NCI-H1048 (cell line): Measurements from ENCODE around the gene RMND5B.
A peak's percentile ranks its signal among the peaks of the same experiment; 100 is the strongest.
"Not testable (repeated sequence)": the region's sequence is repeated elsewhere in the genome, so short reads cannot be mapped to it uniquely, and the experiment has no call there.

ENCODE experiments used
- DNase-seq: peaks from one replicate; lab custom pipeline; 2025; lab: John Stamatoyannopoulos, UW

Gene RMND5B

GRCh38 chr5:178114325-178115135 is 16.3 kb upstream of the RMND5B start:
- DNase-seq, result no peak

GRCh38 chr5:178115136-178115813 is 15.5 kb upstream of the RMND5B start:
- no peak for DNase-seq

GRCh38 chr5:178115814-178116142 is 15.0 kb upstream of the RMND5B start:
- no peak for DNase-seq

GRCh38 chr5:178116143-178116885 is 14.5 kb upstream of the RMND5B start:
- no peak for DNase-seq

- no peak for DNase-seq
Observed at GRCh38 chr5:178117923-178118701, 12.7 kb upstream of the RMND5B start.

DNA sequence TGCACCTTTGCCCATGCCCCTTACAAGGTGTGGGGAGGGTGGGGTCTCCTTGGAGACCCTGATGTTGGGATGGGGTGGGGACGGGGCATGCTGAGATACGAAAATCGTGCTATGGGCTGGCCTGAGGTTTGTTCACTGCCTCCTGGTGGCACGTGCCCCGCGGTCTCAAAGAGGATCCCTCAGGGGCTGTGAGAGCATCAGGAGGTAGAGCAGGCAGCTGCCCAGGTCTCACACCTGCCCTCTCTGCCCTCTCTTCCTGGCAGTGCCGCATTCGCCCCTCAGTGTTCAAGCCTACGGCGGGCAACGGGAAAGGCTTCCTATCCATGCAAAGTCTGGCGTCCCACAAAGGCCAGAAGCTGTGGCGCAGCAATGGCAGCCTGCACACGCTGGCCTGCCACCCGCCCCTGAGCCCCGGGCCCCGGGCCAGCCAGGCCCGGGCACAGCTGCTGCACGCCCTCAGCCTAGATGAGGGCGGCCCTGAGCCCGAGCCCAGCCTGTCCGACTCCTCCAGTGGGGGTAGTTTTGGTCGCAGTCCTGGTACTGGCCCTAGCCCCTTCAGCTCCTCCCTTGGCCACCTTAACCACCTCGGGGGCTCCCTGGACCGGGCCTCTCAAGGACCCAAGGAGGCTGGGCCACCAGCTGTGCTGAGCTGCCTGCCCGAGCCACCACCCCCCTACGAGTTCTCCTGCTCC is 10.8 kb upstream of the RMND5B start:
- no peak for DNase-seq

DNA sequence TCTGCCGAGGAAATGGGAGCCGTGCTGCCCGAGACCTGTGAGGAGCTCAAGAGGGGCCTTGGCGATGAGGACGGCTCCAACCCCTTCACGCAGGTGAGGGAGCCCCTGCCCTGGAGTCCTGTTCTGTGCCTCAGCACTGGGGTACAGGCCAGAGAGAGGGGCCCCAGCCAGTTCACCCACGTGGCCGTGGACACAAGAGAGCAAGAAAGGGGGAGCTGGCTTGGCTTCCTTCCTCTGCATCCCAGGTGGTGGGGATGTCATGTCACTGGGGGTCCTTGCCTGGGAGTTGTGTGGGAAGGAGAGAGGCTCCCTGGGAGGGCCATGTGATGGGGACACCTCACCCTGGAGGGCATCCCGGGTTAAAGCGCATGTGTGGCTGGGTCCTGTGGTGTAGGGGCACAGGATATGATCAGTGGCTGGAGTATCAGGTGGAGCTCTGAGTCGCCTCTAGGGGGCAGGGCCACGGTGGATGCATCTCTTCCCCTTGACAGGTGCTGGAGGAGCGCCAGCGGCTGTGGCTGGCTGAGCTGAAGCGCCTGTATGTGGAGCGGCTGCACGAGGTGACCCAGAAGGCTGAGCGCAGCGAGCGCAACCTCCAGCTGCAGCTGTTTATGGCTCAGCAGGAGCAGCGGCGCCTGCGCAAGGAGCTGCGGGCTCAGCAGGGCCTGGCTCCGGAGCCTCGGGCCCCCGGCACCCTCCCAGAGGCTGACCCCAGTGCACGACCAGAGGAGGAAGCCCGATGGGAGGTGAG is 10.0 kb upstream of the RMND5B start:
- DNase-seq, result peak; percentile 50

- no peak for DNase-seq
Observed at GRCh38 chr5:178121391-178122276, 9.2 kb upstream of the RMND5B start.

GRCh38 chr5:178122346-178122745 is 8.5 kb upstream of the RMND5B start:
- no peak for DNase-seq

GRCh38 chr5:178123094-178123965 is 7.5 kb upstream of the RMND5B start:
- no peak for DNase-seq

DNA sequence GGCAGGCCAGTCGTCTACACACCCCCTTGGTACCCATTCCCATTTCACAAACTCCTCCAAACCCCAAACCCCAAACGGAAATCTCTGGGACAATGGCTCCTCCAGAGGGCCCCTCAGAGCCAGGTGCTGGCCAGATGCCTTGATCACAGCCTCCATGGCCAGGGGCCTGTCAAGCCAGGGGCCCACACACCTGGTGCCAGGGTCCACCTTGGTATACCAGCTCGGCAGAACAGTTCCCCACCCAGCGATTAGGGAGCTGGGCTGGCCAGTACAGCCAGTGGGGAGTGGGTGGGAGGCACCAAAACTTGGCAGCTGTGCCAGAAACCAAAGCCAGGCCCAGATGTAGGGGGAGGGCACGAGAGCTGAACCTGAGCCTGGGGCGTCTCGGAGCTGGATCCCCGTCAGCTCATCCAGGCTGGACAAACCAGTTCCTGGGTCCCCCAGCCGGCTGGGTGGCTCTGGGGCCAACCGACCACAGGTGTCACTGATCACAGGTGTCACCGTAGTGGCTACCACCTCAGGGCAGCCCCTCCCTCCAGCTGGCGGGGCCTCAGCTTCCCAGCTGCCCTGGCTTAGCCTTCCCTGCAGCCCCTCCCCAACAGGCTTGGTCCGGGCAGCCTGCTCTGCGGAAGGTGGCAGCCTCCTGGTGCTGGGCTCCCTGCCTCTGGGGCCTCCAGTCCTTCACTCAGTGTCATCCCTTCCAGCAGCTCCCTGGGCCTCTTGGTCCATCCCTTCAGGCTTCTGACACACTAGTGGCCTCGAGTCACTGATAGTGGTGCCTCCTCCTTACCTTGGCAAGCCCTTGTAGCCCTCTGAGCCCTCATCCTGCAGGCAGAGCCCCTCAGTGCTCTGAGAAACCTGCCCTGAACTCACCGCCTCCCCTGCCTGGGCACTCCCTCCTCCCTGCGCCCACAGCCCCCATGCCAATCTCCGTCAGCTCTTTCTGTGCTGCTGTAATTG is 6.6 kb upstream of the RMND5B start:
- DNase-seq, result no peak

DNA sequence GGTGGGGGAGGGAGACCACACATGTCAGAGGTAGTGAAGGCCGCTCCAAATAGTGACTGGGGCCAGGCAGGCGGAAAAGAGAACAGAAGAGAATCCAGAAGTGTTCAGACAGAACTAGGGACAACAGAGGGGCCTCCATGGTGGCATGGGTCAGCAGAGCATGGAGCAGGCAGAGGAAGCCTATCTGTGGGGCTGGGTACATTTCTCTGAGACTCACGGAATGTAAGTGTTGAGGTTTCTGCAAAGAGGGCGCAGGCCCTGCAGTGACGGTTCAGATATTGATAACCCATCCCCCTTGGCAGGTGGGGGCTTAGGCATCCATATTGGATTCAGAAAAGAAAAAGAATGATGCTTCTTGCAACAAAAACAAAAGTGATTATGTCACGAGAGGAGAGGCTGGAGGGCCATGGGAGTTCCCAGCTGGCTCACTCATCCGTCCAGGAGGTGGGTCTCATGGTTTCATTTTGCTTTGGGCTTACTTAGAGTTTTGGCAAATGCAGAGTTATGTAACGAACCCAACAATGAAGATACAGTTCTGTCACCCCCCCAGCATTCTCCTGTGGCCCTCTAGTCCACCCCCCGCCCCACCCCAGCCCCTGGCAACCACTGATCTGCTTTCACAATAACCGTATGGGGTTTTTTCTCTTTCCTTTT is 5.4 kb upstream of the RMND5B start:
- DNase-seq, result no peak

GRCh38 chr5:178126556-178126955 is 4.3 kb upstream of the RMND5B start:
- DNase-seq, result no peak

DNA sequence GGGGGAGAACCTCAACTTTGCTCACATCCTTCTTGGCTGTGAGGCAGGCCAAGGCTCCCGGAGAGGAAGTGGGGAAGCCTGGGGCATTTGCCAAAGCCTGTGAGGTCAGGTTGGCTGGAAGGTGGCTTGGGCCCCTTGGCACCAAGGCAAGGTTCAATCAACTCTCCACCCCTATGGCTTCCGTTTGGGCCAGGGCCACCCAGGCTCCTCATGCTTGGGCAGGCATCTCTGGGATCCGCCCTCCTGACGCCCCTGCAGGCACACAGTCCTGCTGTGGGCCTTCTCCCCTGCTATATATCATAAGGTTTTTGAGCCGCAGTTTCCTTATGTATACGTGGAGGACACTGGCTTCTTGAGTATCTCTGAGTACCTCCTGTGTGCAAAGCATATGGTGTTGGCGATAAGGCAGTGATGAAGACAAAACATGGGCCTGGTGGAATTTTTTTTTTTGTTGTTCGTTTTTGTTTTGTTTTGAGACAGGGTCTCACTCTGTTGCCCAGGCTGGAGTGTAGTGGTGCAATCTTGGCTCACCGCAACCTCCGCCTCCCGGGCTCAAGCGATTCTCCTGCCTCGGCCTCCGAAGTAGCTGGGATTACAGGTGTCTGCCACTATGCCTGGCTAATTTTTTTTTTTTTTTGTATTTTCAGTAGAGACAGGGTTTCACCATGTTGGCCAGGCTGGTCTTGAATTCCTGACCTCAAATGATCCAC is 3.4 kb upstream of the RMND5B start:
- DNase-seq, result not testable (repeated sequence)

- no peak for DNase-seq
Observed at GRCh38 chr5:178129296-178129695, 1.5 kb upstream of the RMND5B start.

- not testable (repeated sequence) for DNase-seq
Observed at GRCh38 chr5:178130234-178130575, 609 bp upstream of the RMND5B start.
